Uterus (tissue), 2 donors: ENCODE data around the gene MYCN.

Experiments
- CTCF ChIP-seq, 4 experiments: fragments of 200-600 bp in 2 of 4; fragments of 450-650 bp in 2 of 4; sonication (generic) in 2 of 4; IDR thresholded peaks; one replicate each; pipeline ENCODE4 v1.5.1; 2016 to 2019; ENCODE audit warnings: antibody characterized with exemption in 4 of 4, mild to moderate bottlenecking in 2 of 4, moderate library complexity in 1 of 4
- POLR2A ChIP-seq, 2 donors: fragments of 450-650 bp; IDR thresholded peaks; one replicate each; pipeline ENCODE4 v1.6.1; 2016; ENCODE audit warnings: antibody characterized with exemption in 2 of 2, mild to moderate bottlenecking in 1 of 2, moderate library complexity in 1 of 2

- TF ChIP-seq CTCF (IDR thresholded peaks at IDR 0.05) (no peak), POLR2A (IDR thresholded peaks at IDR 0.05) (no peak)
Observed at GRCh38 chr2:15963977-15964670, 23.8 kb downstream of the MYCN start.
